HAP-1 (cell line): ENCODE results near the gene MIER1.

Experiments
- DNase-seq, 2 experiments: peaks; one replicate each; pipeline ENCODE4 v3.0.0-alpha.2; 2016 to 2020; ENCODE audit warnings: low spot score in 2 of 2
- H3K27me3 ChIP-seq: fragments of 250-450 bp; sonication (Bioruptor Pico); 2 replicates; pipeline ENCODE4 v1.5.1; 2020; ENCODE audit warnings: low read depth, mild to moderate bottlenecking, moderate library complexity
- H3K36me3 ChIP-seq: fragments of 250-450 bp; sonication (Bioruptor Pico); replicated peaks from 2 replicates; pipeline ENCODE4 v1.5.1; 2020; ENCODE audit warnings: mild to moderate bottlenecking
- H3K4me1 ChIP-seq: fragments of 250-450 bp; sonication (Bioruptor Pico); 2 replicates; pipeline ENCODE4 v1.5.1; 2020; ENCODE audit warnings: mild to moderate bottlenecking
- H3K4me3 ChIP-seq: fragments of 250-450 bp; sonication (Bioruptor Pico); 2 replicates; pipeline ENCODE4 v1.5.1; 2020; ENCODE audit warnings: mild to moderate bottlenecking, moderate library complexity
- H3K9me3 ChIP-seq: fragments of 250-450 bp; sonication (Bioruptor Pico); 2 replicates; pipeline ENCODE4 v1.5.1; 2020; ENCODE audit warnings: mild to moderate bottlenecking, moderate library complexity
- in situ Hi-C: fragments of 300-500 bp; cut with MboI; formaldehyde crosslinking; loops from 3 replicates; pipeline ENCODE4 v1.14.3; 2020; ENCODE audit warnings: low sequenced_read_pairs, inconsistent platforms, mixed read lengths

Gene MIER1

DNA sequence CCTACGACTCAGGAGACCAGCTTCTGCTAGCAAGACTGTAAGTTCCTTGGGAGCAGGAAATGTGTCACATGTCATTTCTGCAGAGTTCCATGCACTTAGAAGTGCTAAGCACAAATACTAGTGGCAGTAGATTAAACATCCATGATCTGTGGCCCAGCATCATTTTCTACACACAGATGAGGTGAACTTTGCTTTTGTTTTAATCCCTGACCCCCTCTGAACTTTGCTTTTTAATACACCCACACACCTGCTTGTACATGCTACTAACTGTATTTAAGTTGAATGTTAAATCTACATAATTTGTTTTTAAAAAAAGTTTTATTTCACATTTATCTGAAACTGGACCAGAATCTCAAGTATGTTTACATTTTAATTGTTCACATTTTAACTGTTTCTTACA lies 104.7 kb downstream of the MIER1 start:
- DNase-seq: no peak
- Histone ChIP-seq H3K9me3 (no peaks in the 10 kb centered on the region), H3K27me3 (no peaks in the 10 kb centered on the region), H3K4me1 (no peaks in the 10 kb centered on the region), H3K4me3 (no peak overlapping the region), H3K36me3 (no peaks in the 10 kb centered on the region)
- in situ Hi-C loops: no loop called here

- Histone ChIP-seq H3K36me3 (no peaks in the 10 kb centered on the region), H3K4me1 (no peaks in the 10 kb centered on the region), H3K4me3 (no peak overlapping the region), H3K27me3 (no peaks in the 10 kb centered on the region), H3K9me3 (no peaks in the 10 kb centered on the region)
- in situ Hi-C loops: no loop called here
- no peak for DNase-seq
These were observed 106.5 kb downstream of the MIER1 start for GRCh38 chr1:67031121-67031858.

GRCh38 chr1:67031859-67032247 lies 107.1 kb downstream of the MIER1 start:
- in situ Hi-C loops: no loop called here
- Histone ChIP-seq H3K36me3 (no peaks in the 10 kb centered on the region), H3K9me3 (no peaks in the 10 kb centered on the region), H3K27me3 (no peaks in the 10 kb centered on the region), H3K4me1 (no peaks in the 10 kb centered on the region), H3K4me3 (no peak overlapping the region)
- DNase-seq: no peak
